Skeletal muscle satellite cell (primary cell): ENCODE data around the gene HIBADH.
"Not testable (repeated sequence)": the region's sequence is repeated elsewhere in the genome, so short reads cannot be mapped to it uniquely, and the experiment has no call there.

Experiments
- H3K27me3 ChIP-seq: 2 replicates; pipeline ENCODE4 v1.7.0; 2013; ENCODE audit warnings: low read length; ENCODE audit not compliant: control insufficient read depth, insufficient read depth
- H3K36me3 ChIP-seq: 2 replicates; pipeline ENCODE4 v1.7.0; 2013; ENCODE audit warnings: mild to moderate bottlenecking, control low read depth, low read length; ENCODE audit not compliant: insufficient read depth
- H3K4me1 ChIP-seq: 2 replicates; pipeline ENCODE4 v1.7.0; 2013; ENCODE audit warnings: low read length; ENCODE audit not compliant: control insufficient read depth, insufficient read depth
- H3K4me2 ChIP-seq: 2 replicates; pipeline ENCODE4 v1.7.0; 2013; ENCODE audit warnings: mild to moderate bottlenecking, low read length
- H3K4me3 ChIP-seq: 2 replicates; pipeline ENCODE4 v1.7.0; 2013; ENCODE audit warnings: low read length
- H3K9ac ChIP-seq: 2 replicates; pipeline ENCODE4 v1.7.0; 2013; ENCODE audit warnings: mild to moderate bottlenecking, low read depth, low read length, moderate library complexity
- H3K9me3 ChIP-seq: replicated peaks from 2 replicates; pipeline ENCODE4 v1.7.0; 2013; ENCODE audit warnings: mild to moderate bottlenecking, control low read depth, low read length

Gene HIBADH

GRCh38 chr7:27586825-27587224 lies 75.9 kb downstream of the HIBADH start:
- Histone ChIP-seq H3K27me3 (no peaks in the 10 kb centered on the region), H3K4me1 (peaks cover 20% of the 10 kb centered on the region), H3K36me3 (no peaks in the 10 kb centered on the region), H3K9me3 (no peaks in the 10 kb centered on the region), H3K9ac (no peak overlapping the region), H3K4me3 (no peak overlapping the region), H3K4me2 (no peak overlapping the region)

GRCh38 chr7:27585781-27586447 lies 76.8 kb downstream of the HIBADH start:
- Histone ChIP-seq H3K4me2 (peak overlapping the region; percentile 31), H3K27me3 (no peaks in the 10 kb centered on the region), H3K9ac (no peak overlapping the region), H3K36me3 (no peaks in the 10 kb centered on the region), H3K4me1 (peaks cover 20% of the 10 kb centered on the region), H3K4me3 (no peak overlapping the region), H3K9me3 (no peaks in the 10 kb centered on the region)

- Histone ChIP-seq H3K9me3 (no peaks in the 10 kb centered on the region), H3K9ac (no peak overlapping the region), H3K4me3 (no peak overlapping the region), H3K27me3 (no peaks in the 10 kb centered on the region), H3K4me2 (no peak overlapping the region), H3K36me3 (no peaks in the 10 kb centered on the region), H3K4me1 (peaks cover 24% of the 10 kb centered on the region)
These were observed 80.8 kb downstream of the HIBADH start for GRCh38 chr7:27581906-27582305.

DNA sequence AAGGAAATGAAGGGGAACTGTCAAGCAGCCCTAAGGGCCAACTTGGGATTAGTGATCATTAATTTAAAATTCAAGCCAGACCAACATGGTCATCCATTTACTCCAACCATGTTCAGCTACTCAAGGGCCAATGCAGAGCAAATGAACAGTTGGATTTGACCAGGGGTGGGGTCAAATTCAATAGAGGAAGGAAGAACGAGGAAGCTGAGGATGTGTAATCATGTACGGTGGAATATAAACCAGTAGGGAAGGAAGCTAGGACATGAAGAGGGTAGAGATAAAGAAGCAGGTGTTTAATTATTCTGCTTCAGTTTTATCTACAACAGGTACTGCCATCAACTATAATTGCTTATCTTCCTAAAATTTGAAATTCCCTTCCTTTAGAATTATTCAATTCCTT lies 81.6 kb downstream of the HIBADH start:
- H3K36me3 ChIP-seq: no peaks in the 10 kb centered on the region
- H3K4me1 ChIP-seq: peaks cover 18% of the 10 kb centered on the region
- no peaks in the 10 kb centered on the region for H3K9me3 ChIP-seq
- H3K4me2 ChIP-seq: no peak overlapping the region
- no peak overlapping the region for H3K9ac ChIP-seq
- H3K27me3 ChIP-seq: no peaks in the 10 kb centered on the region
- no peak overlapping the region for H3K4me3 ChIP-seq

- no peaks in the 10 kb centered on the region for H3K27me3 ChIP-seq
These were observed 83.1 kb downstream of the HIBADH start for GRCh38 chr7:27579565-27579964.

DNA sequence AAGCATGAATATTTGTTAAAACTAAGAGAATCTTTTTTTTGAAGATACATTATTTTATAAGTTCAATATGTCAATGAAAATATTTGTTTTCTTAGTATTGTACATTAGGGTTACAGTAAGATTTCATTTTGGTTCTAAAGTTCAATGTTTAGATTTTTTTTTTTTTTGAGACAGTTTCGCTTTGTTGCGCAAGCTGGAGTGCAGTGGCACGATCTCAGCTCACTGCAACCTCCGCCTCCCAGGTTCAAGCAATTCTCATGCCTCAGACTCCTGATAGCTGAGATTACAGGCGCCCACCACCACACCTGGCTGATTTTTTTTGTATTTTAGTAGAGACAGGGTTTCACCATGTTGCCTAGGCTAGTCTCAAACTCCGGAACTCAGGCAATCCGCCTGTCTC lies 84.5 kb downstream of the HIBADH start:
- not testable (repeated sequence) for H3K27me3 ChIP-seq, H3K9me3 ChIP-seq, H3K4me2 ChIP-seq, H3K4me1 ChIP-seq, H3K9ac ChIP-seq, H3K4me3 ChIP-seq, H3K36me3 ChIP-seq

More at GRCh38 chr7:27579565-27579964, 83.1 kb downstream of the HIBADH start:
- peaks cover 7% of the 10 kb centered on the region for H3K4me1 ChIP-seq
- H3K9ac ChIP-seq: no peak overlapping the region
- no peaks in the 10 kb centered on the region for H3K36me3 ChIP-seq
- no peak overlapping the region for H3K4me3 ChIP-seq
- H3K9me3 ChIP-seq: no peaks in the 10 kb centered on the region
- no peak overlapping the region for H3K4me2 ChIP-seq

DNA sequence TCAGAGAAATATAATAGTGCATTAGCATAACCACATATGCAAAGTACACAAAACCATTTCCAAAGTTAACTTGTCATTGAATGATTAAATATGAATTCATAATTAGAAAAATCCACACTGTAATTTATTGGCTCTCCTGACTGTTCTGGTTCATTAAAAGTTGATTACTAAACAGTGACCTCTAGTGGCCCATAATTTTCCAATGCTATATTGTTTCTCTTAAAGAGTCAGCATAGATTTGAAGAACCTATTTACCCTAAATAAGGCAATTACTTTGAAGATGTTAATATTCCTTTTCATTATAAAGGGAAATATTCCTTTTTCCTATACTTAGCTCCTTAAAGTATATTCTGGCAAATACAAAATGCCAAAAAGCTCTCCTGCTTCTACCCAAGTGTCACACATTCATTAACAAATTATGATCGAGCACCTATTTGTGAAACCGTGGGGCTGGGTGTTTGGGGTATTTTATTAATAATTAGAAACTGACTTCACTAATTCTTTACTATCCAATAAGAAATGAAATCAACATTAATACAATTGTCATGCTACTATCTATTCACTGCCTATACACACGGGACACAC lies 86.2 kb downstream of the HIBADH start:
- Histone ChIP-seq H3K4me1 (peaks cover 7% of the 10 kb centered on the region), H3K36me3 (no peaks in the 10 kb centered on the region), H3K9ac (no peak overlapping the region), H3K27me3 (no peaks in the 10 kb centered on the region), H3K9me3 (no peaks in the 10 kb centered on the region), H3K4me3 (no peak overlapping the region), H3K4me2 (no peak overlapping the region)

DNA sequence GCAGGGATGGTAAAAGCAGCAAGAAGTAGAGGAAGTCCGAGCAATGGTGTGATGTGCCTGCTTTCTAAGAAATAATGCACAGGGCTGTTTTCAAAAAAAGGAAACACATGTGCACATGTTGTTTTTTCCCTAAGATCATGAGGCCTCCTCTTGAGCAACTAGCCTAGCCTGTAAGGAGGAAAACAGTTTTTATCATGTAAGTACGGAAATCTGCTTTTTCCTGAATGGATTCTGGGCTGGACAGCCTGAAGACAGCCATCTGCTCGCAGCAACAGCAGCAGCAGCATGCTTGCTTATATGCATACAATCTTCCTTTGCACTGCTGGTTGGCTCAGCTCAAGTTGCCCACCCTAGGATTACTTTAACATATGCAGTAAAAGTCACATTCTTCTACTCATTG lies 87.1 kb downstream of the HIBADH start:
- H3K4me2 ChIP-seq: no peak overlapping the region
- no peaks in the 10 kb centered on the region for H3K9me3 ChIP-seq
- no peak overlapping the region for H3K4me3 ChIP-seq
- no peaks in the 10 kb centered on the region for H3K36me3 ChIP-seq
- H3K27me3 ChIP-seq: no peaks in the 10 kb centered on the region
- H3K9ac ChIP-seq: no peak overlapping the region
- H3K4me1 ChIP-seq: peaks cover 7% of the 10 kb centered on the region

GRCh38 chr7:27569106-27569505 lies 93.6 kb downstream of the HIBADH start:
- Histone ChIP-seq H3K4me2 (no peak overlapping the region), H3K4me1 (no peaks in the 10 kb centered on the region), H3K36me3 (no peaks in the 10 kb centered on the region), H3K27me3 (no peaks in the 10 kb centered on the region), H3K9ac (no peak overlapping the region), H3K4me3 (no peak overlapping the region), H3K9me3 (no peaks in the 10 kb centered on the region)

- no peaks in the 10 kb centered on the region for H3K27me3 ChIP-seq
- H3K36me3 ChIP-seq: no peaks in the 10 kb centered on the region
- no peak overlapping the region for H3K4me3 ChIP-seq
These were observed 95.4 kb downstream of the HIBADH start for GRCh38 chr7:27567266-27567665.

DNA sequence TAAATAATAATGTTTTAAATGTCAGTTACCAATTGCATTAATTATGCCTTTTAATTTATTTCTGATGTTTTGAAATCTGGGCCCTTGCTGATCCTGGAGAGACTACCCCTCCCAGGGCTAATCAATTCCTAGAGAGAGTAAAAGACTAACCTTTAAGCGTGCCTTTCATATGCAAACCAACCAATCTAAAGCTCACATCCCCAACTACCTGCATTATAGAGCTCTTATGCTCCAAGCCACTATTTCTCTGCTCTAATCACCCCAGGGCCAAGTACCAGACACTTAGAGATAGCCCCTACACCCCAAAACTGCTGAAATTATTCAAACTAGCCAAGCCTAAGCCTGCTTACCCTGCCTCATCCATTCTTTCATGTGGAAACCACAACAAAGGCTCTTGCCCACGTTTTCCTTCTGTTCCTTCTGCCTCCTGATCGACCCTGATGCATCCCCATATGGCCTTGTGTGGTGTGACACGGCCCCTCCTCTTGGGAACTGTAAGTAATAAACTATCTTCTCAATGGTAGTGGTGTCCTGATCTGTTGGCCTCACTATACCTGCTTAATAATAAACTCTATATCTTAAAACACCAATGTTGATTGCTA lies 97.7 kb downstream of the HIBADH start:
- Histone ChIP-seq H3K4me2 (no peak overlapping the region), H3K4me3 (no peak overlapping the region), H3K36me3 (no peaks in the 10 kb centered on the region), H3K4me1 (peaks cover 5% of the 10 kb centered on the region), H3K9ac (no peak overlapping the region), H3K27me3 (no peaks in the 10 kb centered on the region), H3K9me3 (no peaks in the 10 kb centered on the region)

More at GRCh38 chr7:27567266-27567665, 95.4 kb downstream of the HIBADH start:
- H3K9ac ChIP-seq: no peak overlapping the region
- no peak overlapping the region for H3K4me2 ChIP-seq
- H3K9me3 ChIP-seq: no peaks in the 10 kb centered on the region
- H3K4me1 ChIP-seq: no peaks in the 10 kb centered on the region
